GM23248 (cell line): Measurements from ENCODE around the gene KRTAP9-3. TPM values are rescaled to one million over a fixed set of nuclear protein-coding genes. Genes with fewer than 3 reads are reported as not detected.

ENCODE experiments used
- DNase-seq: peaks from one replicate; pipeline ENCODE4 v3.0.0-alpha.2; 2015
- H2AFZ ChIP-seq: fragments of 200-600 bp; sonication (generic); 2 replicates; pipeline ENCODE4 v1.6.1; 2016; ENCODE audit warnings: antibody characterized with exemption
- H3F3A ChIP-seq: fragments of 200-600 bp; sonication (generic); 2 replicates; pipeline ENCODE4 v1.6.1; 2016; ENCODE audit warnings: mild to moderate bottlenecking, antibody characterized with exemption, mixed run types; ENCODE audit not compliant: insufficient read depth
- H3K27ac ChIP-seq: fragments of 200-600 bp; sonication (generic); 2 replicates; pipeline ENCODE4 v1.5.1; 2016; ENCODE audit warnings: mild to moderate bottlenecking
- H3K27me3 ChIP-seq: fragments of 200-600 bp; sonication (generic); replicated peaks from 2 replicates; pipeline ENCODE4 v1.6.1; 2016; ENCODE audit warnings: mild to moderate bottlenecking; ENCODE audit not compliant: insufficient read depth
- H3K36me3 ChIP-seq: fragments of 200-600 bp; sonication (generic); 2 replicates; pipeline ENCODE4 v1.6.1; 2016; ENCODE audit warnings: low read depth, mild to moderate bottlenecking
- H3K4me1 ChIP-seq: fragments of 200-600 bp; sonication (generic); 2 replicates; pipeline ENCODE4 v1.6.1; 2016; ENCODE audit warnings: mild to moderate bottlenecking; ENCODE audit not compliant: insufficient read depth
- H3K4me2 ChIP-seq: fragments of 200-600 bp; sonication (generic); one replicate; pipeline ENCODE4 v1.6.1; 2016; ENCODE audit warnings: mild to moderate bottlenecking; ENCODE audit not compliant: unreplicated experiment
- H3K4me3 ChIP-seq: fragments of 200-600 bp; sonication (generic); 2 replicates; pipeline ENCODE4 v1.5.1; 2016; ENCODE audit warnings: mild to moderate bottlenecking
- H3K79me2 ChIP-seq: fragments of 200-600 bp; sonication (generic); 2 replicates; pipeline ENCODE4 v1.6.1; 2016; ENCODE audit warnings: mild to moderate bottlenecking; ENCODE audit not compliant: insufficient read depth
- H3K9ac ChIP-seq: fragments of 200-600 bp; sonication (generic); 2 replicates; pipeline ENCODE4 v1.6.1; 2016; ENCODE audit warnings: mild to moderate bottlenecking
- H3K9me2 ChIP-seq: fragments of 200-600 bp; sonication (generic); 2 replicates; pipeline ENCODE4 v1.6.1; 2016; ENCODE audit warnings: mixed run types, mild to moderate bottlenecking, moderate library complexity; ENCODE audit not compliant: insufficient read depth
- H3K9me3 ChIP-seq: fragments of 200-600 bp; sonication (generic); one replicate; pipeline ENCODE4 v1.6.1; 2017; ENCODE audit warnings: low read depth
- H4K20me1 ChIP-seq: fragments of 200-600 bp; sonication (generic); 2 replicates; pipeline ENCODE4 v1.6.0; 2016; ENCODE audit not compliant: insufficient read depth
- EZH2 ChIP-seq: fragments of 200-600 bp; sonication (generic); IDR thresholded peaks from 2 replicates; pipeline ENCODE4 v1.6.1; 2018; ENCODE audit warnings: antibody characterized with exemption, mild to moderate bottlenecking; ENCODE audit not compliant: insufficient read depth, poor library complexity, severe bottlenecking
- EZH2phosphoT487 ChIP-seq: fragments of 200-600 bp; sonication (generic); IDR thresholded peaks from 2 replicates; pipeline ENCODE4 v1.6.1; 2018; ENCODE audit warnings: antibody characterized with exemption, moderate library complexity, mild to moderate bottlenecking, low read depth; ENCODE audit not compliant: insufficient read depth
- WGBS, 2 experiments: methylation state at CpG; one replicate each; pipeline ENCODE4 v1.1.6; 2015 to 2017; ENCODE audit warnings: low lambda C conversion rate in 2 of 2, low coverage in 1 of 2; ENCODE audit errors: missing lambda C conversion rate in 2 of 2; 5-methylcytosine and 5-hydroxymethylcytosine counted together
- in situ Hi-C: fragments of 300-500 bp; cut with MboI; formaldehyde crosslinking; loops from 2 replicates; pipeline ENCODE4 v1.15.0; 2020
- polyA plus RNA-seq: library from polyadenylated mRNA; unstranded; fragments of >200 nt; fragmentation: Nextera tagmentation; extraction: Ambion mirVana; gene quantifications from 2 replicates; pipeline ENCODE4 v1.2.1, GENCODE V29; 2016
- total RNA-seq: library from RNA; depleted of rRNA; stranded (reverse); fragments of >200 nt; shearing (Covaris generic); gene quantifications from 2 replicates; pipeline ENCODE4 v1.2.3, GENCODE V29; 2014

The KRTAP9-3 gene
- total and polyA plus RNA-seq, 2 experiments from 2014 or later = not detected

DNA sequence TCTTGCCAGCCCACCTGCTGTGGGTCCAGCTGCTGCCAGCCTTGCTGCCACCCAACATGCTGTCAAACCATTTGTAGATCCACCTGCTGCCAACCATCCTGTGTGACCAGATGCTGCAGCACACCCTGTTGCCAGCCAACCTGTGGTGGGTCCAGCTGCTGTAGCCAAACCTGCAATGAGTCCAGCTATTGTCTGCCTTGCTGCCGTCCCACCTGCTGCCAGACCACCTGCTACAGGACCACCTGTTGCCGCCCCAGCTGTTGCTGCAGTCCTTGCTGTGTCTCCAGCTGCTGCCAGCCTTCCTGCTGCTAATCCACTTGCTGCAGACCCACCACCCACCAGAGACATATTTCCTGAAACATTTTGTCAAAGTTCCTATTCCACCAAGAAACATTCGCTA, 41.9 kb upstream of the KRTAP9-3 start:
- no peak for DNase-seq
- no peaks in the 10 kb centered on the region for H3K79me2 ChIP-seq
- TF ChIP-seq EZH2phosphoT487 = no peak
- TF ChIP-seq EZH2 = no peak
- H3K4me1 ChIP-seq = no peaks in the 10 kb centered on the region
- no peak overlapping the region for H2AFZ ChIP-seq
- no peaks in the 10 kb centered on the region for H3K9me3 ChIP-seq
- H3K36me3 ChIP-seq = no peaks in the 10 kb centered on the region
- no peaks in the 10 kb centered on the region for H4K20me1 ChIP-seq
- H3K27me3 ChIP-seq = no peaks in the 10 kb centered on the region
- H3F3A ChIP-seq = no peaks in the 10 kb centered on the region
- H3K27ac ChIP-seq = no peak overlapping the region
- no peak overlapping the region for H3K4me2 ChIP-seq
- no peak overlapping the region for H3K4me3 ChIP-seq
- in situ Hi-C loops = no loop called here
- H3K9me2 ChIP-seq = no peaks in the 10 kb centered on the region
- no peak overlapping the region for H3K9ac ChIP-seq
- WGBS, 2 experiments = 69 to 80% methylated on average over 3 of the region's 3 CpGs

GRCh38 chr17:41196068-41196467, 36.2 kb upstream of the KRTAP9-3 start:
- H3K36me3 ChIP-seq = no peaks in the 10 kb centered on the region
- 52 to 62% methylated on average over 1 of the region's 1 CpG for WGBS, 2 experiments
- DNase-seq = no peak
- H3F3A ChIP-seq = no peaks in the 10 kb centered on the region
- TF ChIP-seq EZH2 = no peak
- no peak overlapping the region for H3K4me2 ChIP-seq
- no peaks in the 10 kb centered on the region for H4K20me1 ChIP-seq
- in situ Hi-C loops = no loop called here
- H3K4me1 ChIP-seq = no peaks in the 10 kb centered on the region
- H3K27me3 ChIP-seq = no peaks in the 10 kb centered on the region
- no peaks in the 10 kb centered on the region for H3K9me3 ChIP-seq
- no peak overlapping the region for H3K27ac ChIP-seq
- H3K79me2 ChIP-seq = no peaks in the 10 kb centered on the region
- H3K4me3 ChIP-seq = no peak overlapping the region
- H3K9me2 ChIP-seq = no peaks in the 10 kb centered on the region
- H2AFZ ChIP-seq = no peak overlapping the region
- no peak overlapping the region for H3K9ac ChIP-seq

GRCh38 chr17:41199421-41200078, 32.7 kb upstream of the KRTAP9-3 start:
- no peaks in the 10 kb centered on the region for H4K20me1 ChIP-seq
- H3K36me3 ChIP-seq = no peaks in the 10 kb centered on the region
- H3K4me1 ChIP-seq = no peaks in the 10 kb centered on the region
- no peaks in the 10 kb centered on the region for H3K27me3 ChIP-seq
- no peak overlapping the region for H3K27ac ChIP-seq
- 43% methylated on average over 5 of the region's 5 CpGs for WGBS, 2 experiments
- in situ Hi-C loops = no loop called here
- H3K4me2 ChIP-seq = no peak overlapping the region
- no peaks in the 10 kb centered on the region for H3F3A ChIP-seq
- no peak overlapping the region for H3K9ac ChIP-seq
- H3K9me3 ChIP-seq = no peaks in the 10 kb centered on the region
- DNase-seq = no peak
- no peaks in the 10 kb centered on the region for H3K79me2 ChIP-seq
- H3K4me3 ChIP-seq = no peak overlapping the region
- no peak overlapping the region for H2AFZ ChIP-seq
- no peaks in the 10 kb centered on the region for H3K9me2 ChIP-seq
- TF ChIP-seq EZH2phosphoT487 (no peak), EZH2 (no peak)

- Histone ChIP-seq H3K4me1 (peaks cover 9% of the 10 kb centered on the region; the same call in 1 of the 2 replicates), H3K36me3 (no peaks in the 10 kb centered on the region), H3K79me2 (no peaks in the 10 kb centered on the region), H3K27me3 (no peaks in the 10 kb centered on the region), H2AFZ (no peak overlapping the region), H3K4me2 (no peak overlapping the region), H3K9ac (no peak overlapping the region), H3K9me3 (no peaks in the 10 kb centered on the region), H3K9me2 (no peaks in the 10 kb centered on the region), H3K4me3 (no peak overlapping the region), H4K20me1 (no peaks in the 10 kb centered on the region), H3K27ac (no peak overlapping the region), H3F3A (peaks cover 11% of the 10 kb centered on the region; the same call in 1 of the 2 replicates)
- in situ Hi-C loops = no loop called here
- WGBS, 2 experiments = 9 to 11% methylated on average over 1 of the region's 1 CpG
- 0 out of 2 replicates have a peak, but pooled peaks have one; percentile 61 for TF ChIP-seq EZH2phosphoT487
- no peak for TF ChIP-seq EZH2
- peak; percentile 70 for DNase-seq
These were observed 20.3 kb upstream of the KRTAP9-3 start for GRCh38 chr17:41211845-41212466.
